ENCODE results near the gene AFDN.

Gene AFDN

DNA sequence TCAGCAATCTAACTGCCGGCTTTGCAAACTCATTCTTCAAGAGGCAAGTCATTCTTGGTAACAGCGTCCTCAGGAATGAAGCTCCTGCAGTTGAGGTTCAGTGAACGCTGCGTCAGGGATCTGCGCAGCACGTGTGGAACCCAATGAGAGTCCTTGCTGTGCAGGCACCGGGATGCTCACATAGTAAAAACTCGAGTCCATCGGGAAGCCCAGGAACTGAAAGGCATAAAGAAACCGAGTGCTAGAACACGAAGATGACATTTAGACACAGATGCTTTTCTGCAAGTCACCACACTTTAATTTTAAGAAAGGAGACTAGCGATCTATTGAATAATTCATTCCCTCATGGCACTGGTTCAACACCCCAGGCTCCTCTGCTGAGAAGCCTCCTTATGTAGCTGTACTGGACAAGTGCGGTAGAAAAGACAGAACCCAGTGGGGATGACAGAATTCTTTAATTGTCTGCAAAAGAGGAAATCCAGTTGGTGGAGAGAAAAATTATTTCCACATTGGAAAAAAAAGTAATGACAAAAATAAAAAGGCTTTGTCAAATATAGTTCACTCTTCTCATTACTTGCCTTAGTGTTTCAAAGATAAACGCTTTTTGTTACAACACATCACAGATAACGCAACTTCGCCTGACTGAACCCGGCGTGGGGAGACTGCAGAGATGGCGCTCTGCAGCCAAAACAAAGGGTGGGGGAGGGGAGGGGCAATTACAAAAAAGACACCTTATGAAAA lies 1.9 kb upstream of the AFDN start:
- no peaks in the 10 kb centered on the region for H3K9me3 ChIP-seq (ENCODE audit: insufficient read depth, low read depth, low read length)
- peak overlapping the region; percentile 97 for H3K4me3 ChIP-seq (ENCODE audit: low read length)
- no peaks in the 10 kb centered on the region for H3K27me3 ChIP-seq (ENCODE audit: insufficient read depth, low read length)
- H3K9ac ChIP-seq (ENCODE audit: low read depth, low read length), result no peak overlapping the region
- H3K27ac ChIP-seq (ENCODE audit: low read depth, low read length), result no peak overlapping the region
- peaks cover 23% of the 10 kb centered on the region for H3K4me1 ChIP-seq (ENCODE audit: insufficient read depth, low read length)
- peaks cover 15% of the 10 kb centered on the region for H3K36me3 ChIP-seq (ENCODE audit: insufficient read depth, low read length)
- WGBS, result 86% methylated on average over 16 of the region's 19 CpGs

DNA sequence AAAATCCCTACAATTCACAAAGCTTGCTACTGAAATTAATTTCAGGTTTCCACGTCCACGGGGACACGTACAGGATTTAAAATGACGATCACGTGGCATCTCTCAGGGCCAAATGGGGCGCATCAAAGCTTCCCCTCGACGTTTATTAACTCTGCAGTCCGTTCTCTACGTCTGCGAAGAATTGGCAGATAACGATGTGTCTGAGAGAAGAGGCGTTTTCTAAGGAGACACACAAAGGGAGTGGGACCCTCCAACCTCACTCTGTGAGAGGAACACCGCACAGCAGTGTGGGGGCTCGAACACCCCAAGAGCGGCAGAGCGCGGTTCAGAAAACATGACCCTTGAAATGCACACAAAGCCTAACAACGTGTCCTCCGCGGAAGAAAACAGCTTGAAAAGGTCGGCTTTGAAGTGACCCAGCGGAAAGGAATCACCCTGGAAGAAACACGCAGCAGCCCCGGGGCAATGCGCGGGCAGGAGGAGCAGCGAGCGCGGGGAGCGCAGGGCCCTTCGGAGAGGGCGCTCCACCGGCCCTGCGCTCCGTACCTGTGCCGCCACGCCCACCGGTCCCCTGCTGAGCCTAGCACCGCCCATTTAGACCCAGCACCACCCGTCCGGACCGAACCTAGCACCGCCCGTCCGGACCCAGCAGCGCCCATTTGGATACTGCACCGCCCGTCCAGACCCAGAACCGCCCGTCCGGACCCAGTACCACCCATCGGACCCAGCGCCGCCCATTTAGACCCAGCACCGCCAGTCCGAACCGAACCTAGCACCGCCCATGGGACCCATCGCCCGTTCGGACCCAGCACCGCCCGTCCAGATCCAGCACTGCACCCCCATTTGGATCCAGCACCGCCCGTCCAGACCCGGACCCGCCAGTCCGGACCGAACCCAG lies 1.1 kb upstream of the AFDN start:
- peak overlapping the region; percentile 50 for H3K27ac ChIP-seq (ENCODE audit: low read depth, low read length)
- peak overlapping the region; percentile 97 for H3K4me3 ChIP-seq (ENCODE audit: low read length)
- peaks cover 15% of the 10 kb centered on the region for H3K36me3 ChIP-seq (ENCODE audit: insufficient read depth, low read length)
- peak overlapping the region; percentile 87 for H3K9ac ChIP-seq (ENCODE audit: low read depth, low read length)
- peaks cover 27% of the 10 kb centered on the region for H3K4me1 ChIP-seq (ENCODE audit: insufficient read depth, low read length)
- no peaks in the 10 kb centered on the region for H3K9me3 ChIP-seq (ENCODE audit: insufficient read depth, low read depth, low read length)
- 3% methylated on average over 70 of the region's 70 CpGs for WGBS
- no peaks in the 10 kb centered on the region for H3K27me3 ChIP-seq (ENCODE audit: insufficient read depth, low read length)

DNA sequence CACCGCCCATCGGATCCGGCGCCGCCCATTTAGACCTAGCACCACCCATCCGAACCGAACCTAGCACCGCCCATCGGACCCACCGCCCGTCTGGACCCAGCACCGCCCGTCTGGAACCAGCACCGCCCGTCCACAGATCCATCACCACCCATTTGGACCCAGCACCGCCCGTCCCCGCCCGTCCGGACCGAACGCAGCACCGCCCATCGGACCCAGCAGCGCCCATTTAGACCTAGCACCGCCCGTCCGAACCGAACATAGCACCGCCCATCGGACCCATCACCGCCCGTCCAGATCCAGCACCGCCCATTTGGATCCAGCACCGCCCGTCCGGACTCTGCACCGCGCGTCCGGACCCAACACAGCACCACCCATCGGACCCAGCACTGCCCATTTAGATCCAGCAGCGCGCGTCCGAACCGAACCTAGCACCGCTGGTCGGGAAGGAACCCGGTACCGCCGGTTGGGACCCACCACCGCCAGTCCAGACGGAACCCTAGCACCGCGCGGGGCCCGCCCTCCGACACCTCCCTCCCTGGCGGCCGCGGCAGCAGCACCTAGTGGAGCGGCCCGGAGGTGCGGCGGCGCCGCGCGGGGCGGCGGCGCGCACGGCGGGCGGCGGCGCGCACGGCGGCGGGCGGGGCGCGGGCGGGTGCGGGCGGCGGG lies 348 bp upstream of the AFDN start:
- Histone ChIP-seq H3K4me1 (ENCODE audit: insufficient read depth, low read length) (peaks cover 27% of the 10 kb centered on the region), H3K27me3 (ENCODE audit: insufficient read depth, low read length) (no peaks in the 10 kb centered on the region), H3K9me3 (ENCODE audit: insufficient read depth, low read depth, low read length) (no peaks in the 10 kb centered on the region), H3K27ac (ENCODE audit: low read depth, low read length) (peak overlapping the region; percentile 72; the same call in 1 of the 2 replicates), H3K9ac (ENCODE audit: low read depth, low read length) (peak overlapping the region; percentile 87), H3K4me3 (ENCODE audit: low read length) (peak overlapping the region; percentile 97), H3K36me3 (ENCODE audit: insufficient read depth, low read length) (peaks cover 15% of the 10 kb centered on the region)
- under 1% methylated on average over 90 of the region's 90 CpGs for WGBS

DNA sequence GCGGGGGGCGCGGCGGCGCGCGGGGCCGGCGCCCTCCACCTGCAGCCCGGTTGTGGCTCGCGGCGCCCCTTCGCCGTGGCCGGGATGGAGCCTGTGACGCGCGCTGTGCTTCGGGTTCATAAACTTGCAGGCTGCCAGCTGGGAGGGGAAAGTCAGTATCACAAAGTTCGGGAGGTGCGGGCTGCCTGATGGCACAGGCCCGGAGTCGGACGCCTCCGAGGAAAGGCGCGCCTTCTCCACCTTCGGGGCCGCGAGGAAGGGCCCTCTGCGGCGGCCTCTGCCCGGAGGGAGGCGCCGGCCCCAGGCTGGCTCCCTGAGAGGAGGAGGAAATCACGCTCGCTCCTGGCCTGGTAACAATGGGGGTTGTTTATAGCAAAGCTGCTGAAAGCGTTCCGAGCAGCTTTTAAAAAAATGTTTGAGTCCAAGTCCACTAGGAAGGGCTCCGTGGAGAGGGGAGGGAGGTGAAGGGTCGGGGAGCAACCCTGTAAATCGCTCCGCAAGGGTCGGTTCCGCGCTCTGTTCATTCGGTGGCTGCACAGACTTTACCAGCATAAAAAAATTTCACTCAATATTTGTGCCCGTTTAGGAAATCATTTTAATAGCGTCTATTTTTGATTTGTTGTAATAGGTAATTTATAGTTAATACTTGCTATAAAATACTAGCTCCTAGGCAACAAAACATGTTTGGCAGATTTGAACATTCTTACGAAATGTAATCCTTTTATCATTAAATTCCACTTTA lies 1.0 kb downstream of the AFDN start:
- H3K9ac ChIP-seq (ENCODE audit: low read depth, low read length), result peak overlapping the region; percentile 73
- peaks cover 11% of the 10 kb centered on the region for H3K36me3 ChIP-seq (ENCODE audit: insufficient read depth, low read length)
- peak overlapping the region; percentile 83 for H3K27ac ChIP-seq (ENCODE audit: low read depth, low read length)
- peaks cover 40% of the 10 kb centered on the region for H3K4me1 ChIP-seq (ENCODE audit: insufficient read depth, low read length)
- WGBS, result under 1% methylated on average over 47 of the region's 51 CpGs
- H3K4me3 ChIP-seq (ENCODE audit: low read length), result peak overlapping the region; percentile 98
- no peaks in the 10 kb centered on the region for H3K27me3 ChIP-seq (ENCODE audit: insufficient read depth, low read length)
- H3K9me3 ChIP-seq (ENCODE audit: insufficient read depth, low read depth, low read length), result no peaks in the 10 kb centered on the region

DNA sequence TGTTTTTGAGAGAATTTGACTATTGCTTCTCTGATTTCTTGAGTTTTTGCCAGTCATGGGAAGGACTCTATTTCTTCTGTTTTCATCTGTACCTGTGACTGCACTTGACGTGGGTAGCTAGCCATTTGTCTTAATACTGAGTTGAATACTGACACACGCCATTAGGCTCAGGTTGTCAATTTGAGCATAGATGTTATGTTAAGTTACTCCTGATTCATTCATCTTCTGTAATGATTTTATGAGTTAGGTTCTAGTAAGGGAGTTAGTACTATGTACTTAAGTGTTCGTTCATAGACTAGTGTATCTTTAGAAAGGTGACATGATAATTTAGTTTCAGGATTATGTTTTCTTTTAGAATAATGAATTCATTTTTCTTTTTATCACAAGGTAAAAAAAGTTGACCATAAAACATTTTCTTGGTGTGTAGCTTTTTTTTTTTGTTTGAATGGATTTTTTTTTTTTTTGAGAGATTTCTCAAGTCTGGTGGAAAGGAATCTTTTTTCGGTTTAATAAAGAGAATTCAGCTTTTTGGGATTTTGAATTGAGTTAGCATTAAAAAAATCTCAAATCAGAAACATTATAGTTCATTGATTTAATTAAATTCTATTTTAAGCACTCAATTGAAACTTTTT lies 1.7 kb downstream of the AFDN start:
- H3K9ac ChIP-seq (ENCODE audit: low read depth, low read length), result peak overlapping the region; percentile 73

DNA sequence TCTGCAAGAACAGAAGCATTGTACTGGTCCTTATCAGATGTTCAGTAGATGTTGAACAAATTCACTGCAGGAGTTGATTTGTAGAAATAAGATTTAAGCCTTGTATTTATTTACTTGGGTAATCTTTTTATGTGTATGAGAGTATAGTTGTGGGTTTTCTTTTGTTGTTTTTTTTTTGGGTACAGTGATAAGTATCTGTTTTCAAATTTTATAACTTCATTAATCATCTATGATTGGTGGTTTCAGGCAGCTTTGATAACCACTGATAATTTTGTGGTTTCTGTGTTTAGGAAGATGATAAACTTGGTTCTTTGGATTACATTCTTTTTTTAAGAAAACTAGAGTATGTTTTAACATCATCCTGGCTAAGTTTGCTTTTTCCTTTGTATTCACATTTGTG lies 2.8 kb downstream of the AFDN start:
- Histone ChIP-seq H3K27ac (ENCODE audit: low read depth, low read length) (no peak overlapping the region), H3K4me3 (ENCODE audit: low read length) (peak overlapping the region; percentile 98), H3K4me1 (ENCODE audit: insufficient read depth, low read length) (peaks cover 56% of the 10 kb centered on the region), H3K9me3 (ENCODE audit: insufficient read depth, low read depth, low read length) (no peaks in the 10 kb centered on the region), H3K36me3 (ENCODE audit: insufficient read depth, low read length) (no peaks in the 10 kb centered on the region), H3K9ac (ENCODE audit: low read depth, low read length) (no peak overlapping the region), H3K27me3 (ENCODE audit: insufficient read depth, low read length) (no peaks in the 10 kb centered on the region)

More for the DNA sequence above, 1.7 kb downstream of the AFDN start:
- no peaks in the 10 kb centered on the region for H3K27me3 ChIP-seq (ENCODE audit: insufficient read depth, low read length)
- H3K4me1 ChIP-seq (ENCODE audit: insufficient read depth, low read length), result peaks cover 47% of the 10 kb centered on the region
- H3K36me3 ChIP-seq (ENCODE audit: insufficient read depth, low read length), result peaks cover 7% of the 10 kb centered on the region
- no peaks in the 10 kb centered on the region for H3K9me3 ChIP-seq (ENCODE audit: insufficient read depth, low read depth, low read length)
- peak overlapping the region; percentile 98 for H3K4me3 ChIP-seq (ENCODE audit: low read length)
- H3K27ac ChIP-seq (ENCODE audit: low read depth, low read length), result no peak overlapping the region
- WGBS, result 27% methylated on average over 3 of the region's 4 CpGs

DNA sequence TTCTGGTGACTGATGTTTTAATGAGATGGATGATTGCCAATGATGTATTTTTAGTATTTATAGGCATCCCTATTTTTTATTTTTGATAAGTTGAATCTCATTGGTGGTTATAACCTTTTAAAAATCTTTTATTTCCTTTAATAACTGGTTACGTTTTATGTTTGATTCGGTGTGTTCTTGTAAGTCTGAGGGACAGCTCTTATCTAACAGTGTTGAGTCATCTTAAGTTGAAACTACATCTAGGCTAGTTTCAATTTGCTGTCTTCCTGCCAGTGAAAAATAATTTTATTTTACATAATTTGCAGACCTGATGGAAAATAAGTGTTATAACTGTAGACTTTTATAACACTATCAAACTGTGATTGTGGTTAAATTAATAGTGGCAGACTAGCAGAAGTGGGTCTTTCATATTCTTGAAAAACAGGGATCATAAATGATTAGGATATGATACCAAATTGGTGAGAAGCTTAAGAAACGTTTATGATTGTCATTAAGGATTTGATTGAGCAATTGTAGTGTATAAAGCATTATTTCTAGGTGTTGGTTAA lies 4.6 kb downstream of the AFDN start:
- Histone ChIP-seq H3K27ac (ENCODE audit: low read depth, low read length) (no peak overlapping the region), H3K27me3 (ENCODE audit: insufficient read depth, low read length) (no peaks in the 10 kb centered on the region), H3K4me1 (ENCODE audit: insufficient read depth, low read length) (peaks cover 52% of the 10 kb centered on the region), H3K36me3 (ENCODE audit: insufficient read depth, low read length) (no peaks in the 10 kb centered on the region), H3K9ac (ENCODE audit: low read depth, low read length) (no peak overlapping the region), H3K4me3 (ENCODE audit: low read length) (no peak overlapping the region), H3K9me3 (ENCODE audit: insufficient read depth, low read depth, low read length) (no peaks in the 10 kb centered on the region)
- 87% methylated on average over 3 of the region's 3 CpGs for WGBS

DNA sequence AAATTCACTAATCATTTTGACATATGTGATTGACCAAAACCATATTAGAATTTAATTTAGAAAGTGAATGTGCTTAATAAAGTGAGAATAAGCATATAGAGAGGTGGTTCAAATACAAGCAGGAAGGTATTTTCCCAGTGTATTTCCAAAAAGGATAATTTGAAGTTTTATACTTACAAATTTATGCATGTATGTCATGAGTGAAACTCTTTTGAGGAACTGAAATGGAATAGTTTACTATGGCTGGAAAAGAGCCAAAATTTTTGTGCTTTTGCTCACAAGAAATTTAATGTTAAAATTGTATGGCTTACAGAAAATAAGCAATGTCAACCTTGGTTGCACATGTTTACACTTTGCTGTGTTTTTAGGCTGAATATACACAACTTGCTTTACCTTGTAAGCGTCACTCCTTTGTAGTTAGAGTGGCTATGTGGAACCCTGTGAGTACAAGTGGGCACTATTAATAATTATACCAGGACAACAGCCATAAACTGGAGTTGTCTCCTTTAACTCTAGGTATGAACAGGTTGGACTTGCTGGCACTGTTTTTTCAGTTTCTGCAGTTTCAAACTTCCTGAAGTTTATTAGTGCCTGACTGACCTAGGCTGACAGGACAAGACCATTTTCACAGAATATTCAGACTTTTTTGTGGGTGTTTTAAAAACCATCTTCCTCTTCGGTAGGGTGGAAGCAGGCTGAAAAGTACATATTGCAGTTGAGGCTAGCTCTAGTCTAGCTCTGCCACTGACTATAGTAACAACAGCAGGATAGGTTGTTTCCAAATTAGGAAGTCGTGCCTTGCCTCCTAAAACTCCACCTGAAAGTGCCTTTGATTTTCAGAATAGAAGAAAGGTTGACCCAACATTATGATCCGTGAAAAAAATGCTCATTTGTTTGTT lies 6.0 kb downstream of the AFDN start:
- peak overlapping the region; percentile 58; the same call in 1 of the 2 replicates for H3K27ac ChIP-seq (ENCODE audit: low read depth, low read length)

DNA sequence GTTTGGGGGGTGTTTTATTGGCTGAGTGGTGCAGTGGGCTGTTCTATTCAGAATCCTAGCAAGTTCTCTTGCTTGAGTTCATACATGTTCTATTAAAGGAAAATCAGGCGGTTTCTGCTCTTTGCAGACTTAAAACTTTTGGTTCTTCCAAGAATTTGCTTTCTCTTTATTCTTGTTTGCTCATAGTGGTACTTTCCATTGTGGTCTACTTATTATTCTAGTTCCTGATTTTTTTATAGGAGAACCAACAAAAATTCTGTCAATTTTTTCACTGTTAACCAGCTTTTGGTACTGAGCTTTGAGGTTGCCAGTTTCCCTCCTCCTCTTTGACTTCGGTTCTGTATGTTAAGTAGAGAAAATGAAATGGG lies 6.7 kb downstream of the AFDN start:
- peaks cover 57% of the 10 kb centered on the region for H3K4me1 ChIP-seq (ENCODE audit: insufficient read depth, low read length)
- no peaks in the 10 kb centered on the region for H3K27me3 ChIP-seq (ENCODE audit: insufficient read depth, low read length)
- WGBS, result 86% methylated on average over 1 of the region's 2 CpGs
- no peak overlapping the region for H3K9ac ChIP-seq (ENCODE audit: low read depth, low read length)
- H3K4me3 ChIP-seq (ENCODE audit: low read length), result no peak overlapping the region
- no peak overlapping the region for H3K27ac ChIP-seq (ENCODE audit: low read depth, low read length)
- H3K9me3 ChIP-seq (ENCODE audit: insufficient read depth, low read depth, low read length), result no peaks in the 10 kb centered on the region
- no peaks in the 10 kb centered on the region for H3K36me3 ChIP-seq (ENCODE audit: insufficient read depth, low read length)

More for the DNA sequence above, 6.0 kb downstream of the AFDN start:
- Histone ChIP-seq H3K9ac (ENCODE audit: low read depth, low read length) (no peak overlapping the region), H3K9me3 (ENCODE audit: insufficient read depth, low read depth, low read length) (no peaks in the 10 kb centered on the region), H3K4me1 (ENCODE audit: insufficient read depth, low read length) (peaks cover 52% of the 10 kb centered on the region), H3K4me3 (ENCODE audit: low read length) (no peak overlapping the region), H3K36me3 (ENCODE audit: insufficient read depth, low read length) (no peaks in the 10 kb centered on the region), H3K27me3 (ENCODE audit: insufficient read depth, low read length) (no peaks in the 10 kb centered on the region)
- WGBS, result 22% methylated on average over 3 of the region's 4 CpGs
